Dendritic cell treated with granulocyte-macrophage colony-stimulating factor and Interleukin-4, amounts not matched to agents 40 ng/mL and 50 ng/mL, for 4 days (primary cell): ENCODE results near the gene EVI5L.

Source experiments
- H3K27ac Mint-ChIP-seq: one replicate; pipeline ENCODE4 v1.8.0; 2022; ENCODE audit warnings: mild to moderate bottlenecking, mixed read lengths
- H3K27me3 Mint-ChIP-seq: one replicate; pipeline ENCODE4 v1.8.0; 2022; ENCODE audit warnings: mild to moderate bottlenecking, mixed read lengths
- H3K36me3 Mint-ChIP-seq: one replicate; pipeline ENCODE4 v1.8.0; 2022; ENCODE audit warnings: low read depth, mixed read lengths
- H3K4me1 Mint-ChIP-seq: one replicate; pipeline ENCODE4 v1.8.0; 2022; ENCODE audit warnings: low read depth, mixed read lengths
- H3K4me3 Mint-ChIP-seq: one replicate; pipeline ENCODE4 v1.8.0; 2022; ENCODE audit warnings: mild to moderate bottlenecking, moderate library complexity, mixed read lengths
- H3K9me3 Mint-ChIP-seq: one replicate; pipeline ENCODE4 v1.8.0; 2022; ENCODE audit warnings: mixed read lengths
- intact Hi-C: fragments of 100-400 bp; cut with micrococcal nuclease; formaldehyde crosslinking; loops from one replicate; pipeline ENCODE4 v1.15.0; 2022

The EVI5L gene

DNA sequence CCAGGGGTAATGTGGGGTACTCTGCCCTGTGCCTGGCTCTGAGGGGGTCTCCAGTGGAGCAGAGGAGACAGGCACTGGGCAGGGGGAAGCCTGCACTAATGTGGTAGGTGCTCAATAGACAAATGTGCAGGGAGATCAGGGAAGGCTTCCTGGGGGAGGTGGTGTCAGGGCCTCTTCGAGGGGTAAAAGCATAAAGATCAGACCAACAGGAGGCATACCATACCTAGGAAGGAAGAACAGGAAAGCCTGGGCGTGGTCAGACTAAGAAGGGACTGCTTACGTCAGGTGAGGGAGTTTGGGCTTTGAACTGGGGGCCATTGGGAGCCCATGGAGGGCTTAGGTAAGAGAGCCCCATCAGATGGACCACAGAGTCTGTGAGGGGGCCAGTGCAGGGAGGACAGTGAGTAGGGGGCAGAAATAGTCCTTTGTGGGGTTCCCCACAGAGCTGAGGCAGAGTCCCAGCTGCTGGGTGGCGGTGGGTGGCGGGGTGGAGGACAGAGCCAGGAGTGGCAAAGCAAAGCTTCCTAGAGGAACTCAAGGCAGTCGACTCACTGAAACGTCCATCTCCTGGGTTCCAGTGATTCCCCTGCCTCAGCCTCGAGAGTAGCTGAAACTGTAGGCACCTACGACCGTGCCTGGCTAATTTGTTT is 35.4 kb downstream of the EVI5L start:
- Mint-ChIP-seq H3K4me1 (peaks cover 36% of the 10 kb centered on the region), H3K36me3 (peaks cover 11% of the 10 kb centered on the region), H3K9me3 (no peaks in the 10 kb centered on the region), H3K27ac (no peak overlapping the region), H3K4me3 (no peak overlapping the region), H3K27me3 (peaks cover 85% of the 10 kb centered on the region)
- intact Hi-C loops, result no loop called here

DNA sequence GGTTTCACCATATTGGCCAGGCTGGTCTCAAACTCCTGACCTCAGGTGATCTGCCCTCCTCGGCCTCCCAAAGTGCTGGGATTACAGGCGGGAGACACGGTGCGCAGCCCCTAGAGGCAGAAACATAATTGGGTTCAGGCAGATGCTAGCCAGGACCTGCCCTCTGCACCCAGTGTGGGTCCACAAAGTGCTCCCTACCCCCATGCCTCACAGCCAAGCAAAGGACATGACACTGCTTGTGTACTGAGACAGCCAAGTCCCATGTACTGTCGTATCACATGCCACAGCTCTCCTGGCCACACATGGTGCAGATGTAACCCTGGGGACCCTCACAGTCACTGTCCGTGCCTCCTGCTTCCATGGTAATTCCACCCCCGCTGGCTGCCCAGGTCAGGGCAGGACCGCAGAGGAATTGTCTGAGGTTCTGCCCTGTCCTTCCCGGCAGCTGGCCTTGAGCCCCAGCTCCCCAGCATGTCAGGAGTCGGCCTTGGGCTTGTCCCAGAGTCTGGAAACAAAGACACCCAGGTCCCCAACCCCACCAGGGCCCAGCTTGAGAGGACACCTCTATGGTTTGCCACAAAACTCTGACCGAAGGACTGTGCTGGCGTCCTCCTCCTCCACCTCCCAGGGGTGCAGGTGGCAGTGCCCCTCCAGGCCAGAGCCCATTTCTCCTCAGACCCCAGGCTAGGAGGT is 36.5 kb downstream of the EVI5L start:
- no peak overlapping the region for H3K4me3 Mint-ChIP-seq
- intact Hi-C loops, result no loop called here
- H3K36me3 Mint-ChIP-seq, result no peaks in the 10 kb centered on the region
- peaks cover 77% of the 10 kb centered on the region for H3K27me3 Mint-ChIP-seq
- no peak overlapping the region for H3K27ac Mint-ChIP-seq
- no peaks in the 10 kb centered on the region for H3K9me3 Mint-ChIP-seq
- peaks cover 44% of the 10 kb centered on the region for H3K4me1 Mint-ChIP-seq

DNA sequence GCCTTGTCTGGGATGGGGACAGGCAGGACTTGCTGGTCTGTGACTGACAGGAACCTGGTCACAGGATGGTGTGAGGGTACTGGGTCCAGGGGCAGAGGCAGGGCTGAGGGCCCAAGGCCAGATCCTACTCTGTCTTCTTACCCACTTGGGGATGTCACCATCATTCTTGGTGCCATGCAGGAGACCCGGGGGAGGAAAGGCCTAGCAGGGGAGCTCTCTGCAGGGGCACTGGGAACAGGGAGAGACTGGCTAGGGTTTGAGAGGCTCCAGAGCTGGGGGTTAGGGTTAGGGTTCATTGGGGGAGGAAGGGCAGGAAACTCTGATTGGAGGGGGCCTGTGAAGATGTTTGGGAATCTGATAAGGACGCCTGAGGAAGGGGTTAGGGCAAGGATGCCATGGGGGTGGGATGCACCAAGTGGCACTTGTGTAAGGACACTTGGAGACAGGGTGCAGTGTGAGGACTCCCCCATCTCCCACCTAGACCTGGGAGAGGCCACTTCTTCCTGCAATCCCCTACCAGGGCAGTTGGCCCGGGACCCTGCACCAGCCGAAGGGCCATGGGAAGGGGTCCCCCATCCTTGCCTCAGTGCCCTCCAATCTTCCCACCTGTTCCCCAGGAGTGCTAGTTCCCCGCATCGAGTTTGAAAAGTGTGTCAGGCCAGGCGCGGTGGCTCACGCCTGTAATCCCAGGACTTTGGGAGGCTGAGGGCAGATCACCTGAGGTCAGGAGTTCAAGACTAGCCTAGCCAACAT is 37.2 kb downstream of the EVI5L start:
- Mint-ChIP-seq H3K27ac (no peak overlapping the region), H3K36me3 (no peaks in the 10 kb centered on the region), H3K4me3 (no peak overlapping the region), H3K4me1 (peaks cover 46% of the 10 kb centered on the region), H3K27me3 (peaks cover 77% of the 10 kb centered on the region), H3K9me3 (no peaks in the 10 kb centered on the region)
- intact Hi-C loops, result no loop called here

DNA sequence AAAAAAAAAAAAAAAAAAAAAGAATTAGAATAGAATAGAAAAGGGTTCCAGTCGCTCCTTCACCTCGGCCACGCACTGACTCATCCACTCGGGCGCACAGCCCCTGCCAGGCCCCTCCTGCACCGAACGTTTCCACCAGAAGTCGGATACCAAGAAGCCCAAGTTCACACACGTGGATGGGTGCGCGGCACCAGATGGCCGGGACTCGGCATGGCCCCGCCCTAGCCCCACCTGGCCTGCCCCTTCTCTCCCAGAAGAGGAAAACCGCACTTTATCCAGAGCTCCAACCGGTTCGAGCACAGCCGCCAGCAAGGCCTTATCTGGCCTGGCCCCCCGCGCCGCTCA is 38.3 kb downstream of the EVI5L start:
- no peaks in the 10 kb centered on the region for H3K36me3 Mint-ChIP-seq
- intact Hi-C loops, result no loop called here
- peaks cover 79% of the 10 kb centered on the region for H3K27me3 Mint-ChIP-seq
- peaks cover 51% of the 10 kb centered on the region for H3K4me1 Mint-ChIP-seq
- no peaks in the 10 kb centered on the region for H3K9me3 Mint-ChIP-seq
- peak overlapping the region; percentile 27 for H3K27ac Mint-ChIP-seq
- peak overlapping the region; percentile 60 for H3K4me3 Mint-ChIP-seq

DNA sequence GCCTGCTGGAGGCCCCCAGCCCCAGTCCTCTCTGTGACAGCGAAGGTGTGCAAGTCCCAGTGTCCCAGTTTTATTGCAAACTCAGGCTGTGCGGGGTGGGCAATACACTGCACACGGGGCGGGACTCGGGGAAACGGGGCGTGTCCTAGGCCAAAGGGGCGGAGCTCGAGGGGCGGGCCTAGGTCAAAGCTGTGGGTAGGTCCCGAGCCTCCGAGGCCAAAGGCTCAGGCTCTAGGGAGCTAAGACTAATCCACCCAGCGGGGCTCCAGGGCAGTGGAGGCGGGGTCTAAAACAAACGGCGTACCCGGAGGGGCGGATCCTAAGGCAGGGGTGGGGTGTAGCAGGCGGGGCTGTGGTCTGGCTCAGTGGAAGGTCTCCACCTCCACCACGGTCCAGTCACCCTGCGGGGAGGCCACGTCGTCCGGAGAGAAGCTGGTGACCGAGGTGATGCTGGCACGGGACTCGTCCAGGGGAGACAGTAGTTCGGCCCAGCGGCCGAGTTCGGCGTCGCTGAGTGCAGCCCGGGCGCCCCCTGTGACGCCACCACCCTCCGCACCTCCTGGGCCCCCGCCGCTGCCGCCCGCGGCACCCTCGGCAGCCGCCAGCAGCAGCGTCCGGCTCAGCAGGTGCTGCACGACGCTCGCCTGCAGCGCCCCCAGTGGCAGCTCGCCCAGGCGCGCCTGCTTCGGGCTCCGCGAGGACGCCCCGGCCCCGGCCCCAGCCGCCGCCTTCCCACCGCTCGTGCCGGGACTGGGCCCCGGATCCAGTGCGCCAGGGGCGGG is 38.8 kb downstream of the EVI5L start:
- Mint-ChIP-seq H3K27me3 (peaks cover 79% of the 10 kb centered on the region), H3K9me3 (no peaks in the 10 kb centered on the region), H3K36me3 (no peaks in the 10 kb centered on the region)

DNA sequence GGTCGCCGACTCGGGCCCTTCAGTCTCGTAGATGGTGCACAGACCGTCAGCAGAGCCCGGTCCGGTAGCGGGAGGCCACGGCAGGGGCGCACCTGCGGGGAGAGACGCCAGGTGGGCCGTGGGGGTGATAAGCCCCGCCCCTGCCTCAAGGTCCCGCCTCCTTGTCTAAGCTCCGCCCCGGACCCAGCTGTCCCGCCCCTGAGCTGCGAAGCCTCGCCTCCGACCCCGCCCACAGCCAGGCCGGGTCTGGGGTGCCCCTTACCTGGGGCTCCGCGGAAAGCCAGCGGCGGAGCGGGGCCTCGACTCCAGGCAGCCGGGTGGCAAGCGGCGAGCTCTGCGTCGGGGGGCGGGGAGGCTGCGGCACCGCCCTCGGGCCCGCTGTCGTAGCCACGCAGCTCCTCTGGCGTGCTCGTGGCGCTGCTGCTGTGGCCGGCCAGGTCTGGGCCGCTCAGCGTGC is 39.5 kb downstream of the EVI5L start:
- Mint-ChIP-seq H3K9me3 (no peaks in the 10 kb centered on the region), H3K4me3 (peak overlapping the region; percentile 62), H3K36me3 (no peaks in the 10 kb centered on the region), H3K27ac (no peak overlapping the region), H3K27me3 (peaks cover 75% of the 10 kb centered on the region), H3K4me1 (peaks cover 58% of the 10 kb centered on the region)
- intact Hi-C loops, result no loop called here

More for the DNA sequence above, 38.8 kb downstream of the EVI5L start:
- intact Hi-C loops, result no loop called here
- peaks cover 56% of the 10 kb centered on the region for H3K4me1 Mint-ChIP-seq
- peak overlapping the region; percentile 27 for H3K27ac Mint-ChIP-seq
- peak overlapping the region; percentile 62 for H3K4me3 Mint-ChIP-seq

DNA sequence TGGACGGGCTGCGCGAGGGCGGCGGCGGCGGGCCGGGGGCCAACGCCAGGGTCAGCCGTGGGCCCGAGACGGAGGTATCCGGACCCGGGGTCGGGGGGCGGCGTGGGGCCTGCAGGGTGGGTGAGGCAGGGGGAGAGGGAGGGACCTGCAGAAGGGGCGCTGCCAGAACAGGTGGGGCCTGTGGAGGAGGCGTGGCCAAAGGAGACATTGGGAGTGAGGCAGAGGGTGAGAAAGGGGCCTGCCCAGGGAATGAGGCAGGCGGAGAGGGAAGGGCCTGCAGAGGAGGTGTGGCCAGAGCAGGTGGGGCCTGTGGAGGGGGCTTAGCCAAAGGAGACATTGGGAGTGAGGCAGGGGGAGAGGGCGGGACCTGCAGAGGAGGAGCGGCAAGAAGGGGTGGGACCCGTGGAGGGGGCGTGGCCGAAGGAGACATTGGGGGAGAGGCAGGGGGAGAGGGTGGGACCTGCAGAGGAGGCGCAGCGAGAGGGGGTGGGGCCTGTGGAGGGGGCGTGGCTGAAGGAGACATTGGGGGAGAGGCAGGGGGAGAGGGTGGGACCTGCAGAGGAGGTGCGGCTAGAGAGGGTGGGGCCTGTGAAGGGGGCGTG is 40.0 kb downstream of the EVI5L start:
- intact Hi-C loops, result no loop called here
- H3K27me3 Mint-ChIP-seq, result peaks cover 75% of the 10 kb centered on the region
- H3K4me1 Mint-ChIP-seq, result peaks cover 56% of the 10 kb centered on the region
- no peaks in the 10 kb centered on the region for H3K9me3 Mint-ChIP-seq
- H3K4me3 Mint-ChIP-seq, result peak overlapping the region; percentile 53
- H3K27ac Mint-ChIP-seq, result no peak overlapping the region
- no peaks in the 10 kb centered on the region for H3K36me3 Mint-ChIP-seq

DNA sequence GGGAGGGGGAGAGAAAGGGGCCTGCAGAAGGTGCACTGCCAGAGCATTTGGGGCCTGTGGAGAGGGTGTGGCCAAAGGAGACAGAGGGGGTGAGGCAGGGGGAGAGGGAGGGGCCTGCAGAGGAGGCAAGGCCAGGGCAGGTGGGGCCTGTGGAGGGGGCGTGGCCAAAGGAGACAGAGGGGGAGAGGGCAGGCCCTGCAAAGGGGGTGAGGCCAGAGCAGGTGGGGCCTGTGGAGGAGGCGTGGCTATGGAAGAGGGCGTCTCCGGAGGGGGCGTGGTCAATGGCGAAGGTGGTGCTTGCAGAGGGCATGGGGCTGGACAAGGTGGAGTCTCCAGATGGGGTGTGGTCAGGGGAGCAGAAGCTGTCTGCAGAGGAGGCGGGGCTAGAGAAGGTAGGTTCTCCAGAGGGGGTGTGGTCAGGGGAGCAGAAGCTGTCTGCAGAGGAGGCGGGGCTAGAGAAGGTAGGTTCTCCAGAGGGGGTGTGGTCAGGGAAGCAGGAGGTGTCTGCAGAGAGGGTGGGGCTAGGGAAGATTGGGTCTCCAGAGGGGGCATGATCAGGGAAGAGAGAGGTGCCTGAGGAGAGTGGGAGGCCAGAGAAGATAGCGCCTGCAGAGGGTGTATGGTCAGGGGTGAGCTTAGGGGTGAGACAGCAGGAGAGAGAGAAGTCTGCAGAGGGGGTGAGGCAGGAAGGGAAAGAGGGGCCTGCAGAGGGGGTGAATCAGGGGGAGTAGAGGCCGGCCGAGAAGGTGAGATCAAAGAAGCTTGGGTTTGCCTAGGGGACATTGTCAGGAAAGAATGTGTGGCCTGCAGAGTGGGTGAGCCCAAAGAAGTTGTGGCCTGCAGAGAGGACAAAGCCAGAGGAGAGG is 40.8 kb downstream of the EVI5L start:
- H3K9me3 Mint-ChIP-seq, result no peaks in the 10 kb centered on the region
- peak overlapping the region; percentile 78 for H3K27ac Mint-ChIP-seq
- intact Hi-C loops, result no loop called here
- no peaks in the 10 kb centered on the region for H3K36me3 Mint-ChIP-seq
- H3K4me3 Mint-ChIP-seq, result peak overlapping the region; percentile 61
- H3K27me3 Mint-ChIP-seq, result peaks cover 75% of the 10 kb centered on the region
- peaks cover 48% of the 10 kb centered on the region for H3K4me1 Mint-ChIP-seq

DNA sequence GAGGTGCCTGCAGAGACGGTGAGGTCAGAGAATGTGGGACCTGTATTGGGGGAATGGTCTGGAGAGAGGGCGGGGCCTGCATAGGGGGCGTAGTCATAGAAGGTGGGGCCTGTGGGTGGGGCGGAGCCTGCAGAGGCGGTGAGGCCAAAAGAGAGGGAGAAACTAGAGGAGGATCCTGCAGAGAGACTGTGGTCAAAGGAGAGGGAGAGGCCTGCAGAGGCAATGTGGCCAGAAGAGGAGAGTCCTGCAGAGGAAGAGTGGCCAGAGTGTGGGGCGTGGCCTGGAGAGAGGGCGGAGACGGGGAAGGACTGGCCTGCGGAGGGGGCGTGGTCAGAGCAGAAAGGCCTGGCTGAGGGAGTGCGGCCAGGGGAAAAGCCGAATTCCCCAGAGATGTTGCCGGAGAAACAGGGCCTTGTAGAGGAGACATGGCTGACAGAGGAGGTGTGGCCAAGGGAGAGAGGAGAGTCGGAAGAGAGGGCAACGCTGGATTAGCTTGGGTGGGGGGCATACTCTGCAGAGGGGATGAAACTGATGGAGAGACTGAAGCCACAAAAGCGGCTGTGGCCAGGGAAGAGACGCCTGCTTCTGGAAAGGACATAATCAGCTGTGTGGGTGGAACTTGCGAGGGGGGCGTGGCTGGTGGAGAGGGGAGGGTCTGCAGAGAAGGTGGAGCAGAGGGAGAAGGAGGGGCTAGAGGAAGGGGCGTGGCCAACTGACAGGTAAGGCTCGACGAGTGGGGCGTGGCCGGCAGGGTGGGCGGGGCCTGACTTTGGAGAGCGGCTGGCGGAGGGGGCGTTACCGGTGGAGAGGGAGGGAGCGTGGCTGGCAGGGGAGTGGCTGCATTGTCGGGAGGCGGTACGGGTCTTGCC is 41.7 kb downstream of the EVI5L start:
- Mint-ChIP-seq H3K27ac (peak overlapping the region; percentile 78), H3K9me3 (no peaks in the 10 kb centered on the region), H3K27me3 (peaks cover 75% of the 10 kb centered on the region), H3K4me1 (peaks cover 48% of the 10 kb centered on the region), H3K36me3 (no peaks in the 10 kb centered on the region), H3K4me3 (peak overlapping the region; percentile 61)
- intact Hi-C loops, result no loop called here

DNA sequence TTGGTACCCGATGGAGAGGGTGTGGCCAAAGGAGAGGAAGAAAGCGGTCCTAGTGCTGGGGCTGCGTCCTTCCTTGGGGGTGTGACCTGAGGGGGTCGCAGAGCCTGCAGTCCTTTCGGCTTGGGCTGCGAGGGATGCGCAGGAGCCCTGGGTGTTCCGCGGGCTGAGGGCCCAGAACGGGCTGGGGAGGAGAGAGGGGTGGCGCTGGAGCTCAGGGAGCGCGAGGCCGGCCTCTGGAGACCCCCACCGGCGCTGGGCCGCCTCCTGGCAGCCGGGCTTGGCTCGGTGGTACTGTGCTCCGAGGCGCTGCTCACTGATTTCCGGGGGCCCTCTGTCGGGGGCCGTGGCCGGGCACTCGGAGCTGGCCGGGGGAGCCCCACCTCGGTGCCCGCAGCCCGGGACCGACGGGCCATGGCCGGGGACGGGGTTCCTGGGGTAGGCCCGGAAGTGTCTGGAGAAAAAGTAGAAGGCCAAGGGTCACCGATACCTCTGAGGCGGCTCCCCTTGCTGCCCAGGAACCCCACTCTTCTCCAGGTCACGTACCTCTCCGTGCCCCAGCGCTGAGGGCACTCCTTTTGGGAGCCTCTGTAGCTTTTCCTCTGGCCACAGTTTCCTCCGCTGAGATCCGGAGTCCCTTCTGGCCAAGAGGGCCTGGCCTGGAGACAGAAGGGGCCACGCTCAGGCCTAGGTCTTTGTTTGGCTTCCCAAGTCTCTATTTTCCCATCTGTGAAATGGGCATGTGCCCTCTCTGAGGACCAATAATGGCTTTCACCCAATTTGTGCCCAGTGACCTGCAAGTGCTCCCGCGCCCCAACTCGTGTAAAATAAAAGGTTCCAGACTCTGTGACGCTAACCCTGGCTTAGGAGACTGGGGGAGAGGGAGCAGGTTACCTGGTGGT is 42.5 kb downstream of the EVI5L start:
- intact Hi-C loops, result no loop called here
- H3K4me3 Mint-ChIP-seq, result peak overlapping the region; percentile 61
- H3K9me3 Mint-ChIP-seq, result no peaks in the 10 kb centered on the region
- H3K27ac Mint-ChIP-seq, result peak overlapping the region; percentile 78
- peaks cover 48% of the 10 kb centered on the region for H3K4me1 Mint-ChIP-seq
- H3K27me3 Mint-ChIP-seq, result peaks cover 74% of the 10 kb centered on the region
- H3K36me3 Mint-ChIP-seq, result no peaks in the 10 kb centered on the region

DNA sequence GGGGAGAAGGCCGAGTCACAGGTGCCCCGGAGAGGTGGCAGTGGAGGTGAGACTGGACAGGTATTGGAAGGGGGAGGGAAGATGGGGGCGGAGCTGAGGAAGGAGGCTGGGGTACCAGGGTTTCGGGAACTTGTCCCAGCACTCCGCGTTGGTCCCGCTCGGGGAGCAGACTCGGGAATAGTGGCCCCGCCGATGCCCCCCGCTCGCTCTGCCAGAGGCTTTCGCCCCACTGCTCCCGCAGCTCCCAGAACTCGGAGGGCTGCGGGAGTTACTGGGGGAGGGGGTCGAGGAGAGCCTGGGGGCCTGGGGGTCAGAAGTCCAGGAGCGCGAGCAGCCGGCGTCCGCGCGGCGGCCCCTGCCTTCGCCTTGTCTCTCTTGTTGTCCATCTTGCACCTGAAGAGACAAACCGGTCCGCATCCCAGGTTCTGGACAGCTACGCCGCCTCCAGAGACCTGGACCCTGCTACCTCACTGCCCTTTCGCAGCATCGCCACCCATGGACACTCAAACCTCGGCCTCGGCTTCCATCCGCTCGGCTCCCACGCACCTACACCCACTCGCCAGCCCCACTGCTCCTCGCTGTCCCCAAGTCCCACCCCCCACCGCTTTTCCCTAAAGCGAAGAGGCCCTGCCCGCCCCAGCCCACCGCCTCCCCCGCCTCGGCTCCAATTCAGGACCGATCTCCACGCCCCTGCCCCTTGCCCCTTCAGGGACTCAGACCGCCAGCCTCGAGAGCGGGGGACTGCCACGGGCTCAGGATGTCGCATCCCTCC is 43.5 kb downstream of the EVI5L start:
- Mint-ChIP-seq H3K9me3 (no peaks in the 10 kb centered on the region), H3K4me1 (peaks cover 45% of the 10 kb centered on the region), H3K4me3 (peak overlapping the region; percentile 9), H3K27ac (no peak overlapping the region), H3K36me3 (no peaks in the 10 kb centered on the region), H3K27me3 (peaks cover 65% of the 10 kb centered on the region)
- intact Hi-C loops, result no loop called here
